GM21786 (cell line): ENCODE data around the gene PPP2R5E.
"Not testable (repeated sequence)": the region's sequence is repeated elsewhere in the genome, so short reads cannot be mapped to it uniquely, and the experiment has no call there.

ENCODE experiments used
- ATAC-seq: cut with Tn5 transposase; IDR thresholded peaks from one replicate; pipeline ENCODE4 v1.9.1; 2021; ENCODE audit not compliant: unreplicated experiment

Gene PPP2R5E

GRCh38 chr14:63523735-63524426 lies 19.3 kb downstream of the PPP2R5E start:
- ATAC-seq, result no peak

GRCh38 chr14:63522511-63522910 lies 20.7 kb downstream of the PPP2R5E start:
- not testable (repeated sequence) for ATAC-seq

- ATAC-seq, result no peak
Measured at GRCh38 chr14:63517354-63517753, 25.8 kb downstream of the PPP2R5E start.

- no peak for ATAC-seq
Measured at GRCh38 chr14:63515240-63515639, 27.9 kb downstream of the PPP2R5E start.

- no peak for ATAC-seq
Measured at GRCh38 chr14:63513756-63514155, 29.4 kb downstream of the PPP2R5E start.

GRCh38 chr14:63512861-63513260 lies 30.3 kb downstream of the PPP2R5E start:
- ATAC-seq, result no peak

GRCh38 chr14:63510538-63510937 lies 32.6 kb downstream of the PPP2R5E start:
- ATAC-seq, result peak; percentile 84

- ATAC-seq, result no peak
Measured at GRCh38 chr14:63508033-63508432, 35.1 kb downstream of the PPP2R5E start.

- no peak for ATAC-seq
Measured at GRCh38 chr14:63504648-63505047, 38.5 kb downstream of the PPP2R5E start.

- no peak for ATAC-seq
Measured at GRCh38 chr14:63501429-63501828, 41.7 kb downstream of the PPP2R5E start.

- ATAC-seq, result no peak
Measured at GRCh38 chr14:63499701-63500250, 43.4 kb downstream of the PPP2R5E start.

- no peak for ATAC-seq
Measured at GRCh38 chr14:63496837-63497400, 46.3 kb downstream of the PPP2R5E start.

GRCh38 chr14:63493246-63493645 lies 49.9 kb downstream of the PPP2R5E start:
- no peak for ATAC-seq

- no peak for ATAC-seq
Measured at GRCh38 chr14:63492391-63492790, 50.8 kb downstream of the PPP2R5E start.

GRCh38 chr14:63487724-63488123 lies 55.5 kb downstream of the PPP2R5E start:
- no peak for ATAC-seq

- ATAC-seq, result no peak
Measured at GRCh38 chr14:63486738-63487137, 56.4 kb downstream of the PPP2R5E start.

- no peak for ATAC-seq
Measured at GRCh38 chr14:63483315-63483714, 59.9 kb downstream of the PPP2R5E start.

- ATAC-seq, result no peak
Measured at GRCh38 chr14:63480599-63480998, 62.6 kb downstream of the PPP2R5E start.

- ATAC-seq, result peak; percentile 48
Measured at GRCh38 chr14:63478437-63478852, 64.7 kb downstream of the PPP2R5E start.

- peak; percentile 78 for ATAC-seq
Measured at GRCh38 chr14:63478010-63478409, 65.2 kb downstream of the PPP2R5E start.

GRCh38 chr14:63477556-63477955 lies 65.6 kb downstream of the PPP2R5E start:
- no peak for ATAC-seq

GRCh38 chr14:63475761-63476160 lies 67.4 kb downstream of the PPP2R5E start:
- no peak for ATAC-seq

- ATAC-seq, result no peak
Measured at GRCh38 chr14:63474844-63475243, 68.3 kb downstream of the PPP2R5E start.
